HG02981 (cell line): ENCODE measurements around the gene FBN2.

Source experiments
- ATAC-seq: cut with Tn5 transposase; IDR thresholded peaks from one replicate; pipeline ENCODE4 v1.9.1; 2021; ENCODE audit warnings: mild to moderate bottlenecking, moderate library complexity; ENCODE audit not compliant: unreplicated experiment

Gene FBN2

DNA sequence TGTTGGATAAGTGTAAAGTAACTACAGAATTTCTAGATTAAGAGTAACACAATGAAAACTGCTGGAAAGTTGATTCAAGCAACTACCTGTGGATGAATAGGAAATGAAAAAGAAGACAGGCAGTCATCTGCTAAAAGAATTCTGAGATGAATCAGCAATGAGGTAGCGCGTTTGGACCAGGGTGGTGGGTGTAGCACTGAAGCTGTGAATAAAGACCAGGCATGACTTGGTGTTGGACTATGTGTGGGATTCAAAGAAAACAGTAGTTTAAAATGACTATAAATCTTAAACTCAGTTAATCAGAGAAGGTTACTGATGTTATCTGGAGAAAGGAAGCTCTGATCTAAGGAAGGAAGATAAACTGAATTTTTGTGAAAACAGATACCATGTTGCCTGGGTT is 159.8 kb downstream of the FBN2 start:
- no peak for ATAC-seq

- no peak for ATAC-seq
Observed at GRCh38 chr5:128376577-128376976, 161.5 kb downstream of the FBN2 start.

DNA sequence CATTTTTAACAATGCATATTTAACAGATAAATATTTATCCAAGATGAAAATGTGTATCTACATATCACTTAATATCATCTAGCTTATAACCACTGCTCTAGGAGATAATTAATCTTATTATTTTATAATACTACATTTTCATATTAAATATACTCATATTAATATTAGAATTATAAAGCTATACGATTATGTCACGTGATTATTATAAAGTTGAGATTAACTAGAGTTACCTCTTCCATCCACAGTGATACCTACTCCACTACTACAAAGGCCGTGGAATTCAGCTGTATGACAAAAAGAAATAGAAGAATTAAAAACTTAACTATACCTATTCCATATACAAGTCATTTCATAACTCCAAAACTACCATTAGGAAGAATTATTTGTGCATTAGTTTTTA is 171.9 kb downstream of the FBN2 start:
- ATAC-seq, result no peak

- ATAC-seq, result no peak
Observed at GRCh38 chr5:128362370-128362769, 175.7 kb downstream of the FBN2 start.

DNA sequence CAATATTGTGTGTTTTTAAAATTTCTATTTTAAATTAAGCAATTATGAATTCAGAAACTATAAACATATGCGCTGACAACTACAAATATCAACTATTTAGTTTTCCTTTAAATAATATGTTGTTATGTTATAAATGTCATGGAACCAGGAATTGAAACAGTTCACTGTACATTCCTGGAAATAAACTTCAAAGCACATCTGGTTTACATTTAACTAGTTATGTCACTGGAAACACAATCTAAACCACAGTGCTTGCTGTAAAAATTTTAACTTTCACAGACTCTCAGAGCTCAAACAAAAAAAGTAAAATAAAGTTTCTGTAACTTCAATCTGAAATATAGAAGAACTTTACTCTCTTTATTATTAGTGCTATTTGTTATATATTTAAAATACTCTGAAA is 179.2 kb downstream of the FBN2 start:
- ATAC-seq, result no peak

GRCh38 chr5:128357226-128357625 is 180.8 kb downstream of the FBN2 start:
- ATAC-seq, result no peak

GRCh38 chr5:128355961-128356360 is 182.1 kb downstream of the FBN2 start:
- ATAC-seq, result no peak

- no peak for ATAC-seq
Observed at GRCh38 chr5:128353441-128354107, 184.5 kb downstream of the FBN2 start.

- ATAC-seq, result no peak
Observed at GRCh38 chr5:128350705-128351104, 187.3 kb downstream of the FBN2 start.

- no peak for ATAC-seq
Observed at GRCh38 chr5:128349044-128349858, 188.8 kb downstream of the FBN2 start.

DNA sequence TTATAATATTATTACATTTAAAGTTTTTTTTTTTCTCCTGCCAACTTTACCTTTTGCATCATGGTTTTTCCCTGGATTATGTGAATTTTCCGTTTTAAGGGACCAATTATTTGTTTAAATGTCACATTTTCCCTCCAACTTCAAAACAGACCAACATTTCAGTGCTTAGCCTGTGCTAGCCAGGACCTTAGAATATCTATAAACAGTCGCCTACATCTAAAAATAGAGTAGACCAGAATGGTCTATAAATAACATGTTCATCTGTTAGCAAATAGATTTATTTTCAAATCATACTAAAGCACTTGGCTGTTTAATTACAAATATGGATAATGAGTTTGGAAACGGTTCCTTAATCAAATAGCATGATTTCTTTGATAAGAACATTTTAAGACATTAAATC is 192.0 kb downstream of the FBN2 start:
- no peak for ATAC-seq

DNA sequence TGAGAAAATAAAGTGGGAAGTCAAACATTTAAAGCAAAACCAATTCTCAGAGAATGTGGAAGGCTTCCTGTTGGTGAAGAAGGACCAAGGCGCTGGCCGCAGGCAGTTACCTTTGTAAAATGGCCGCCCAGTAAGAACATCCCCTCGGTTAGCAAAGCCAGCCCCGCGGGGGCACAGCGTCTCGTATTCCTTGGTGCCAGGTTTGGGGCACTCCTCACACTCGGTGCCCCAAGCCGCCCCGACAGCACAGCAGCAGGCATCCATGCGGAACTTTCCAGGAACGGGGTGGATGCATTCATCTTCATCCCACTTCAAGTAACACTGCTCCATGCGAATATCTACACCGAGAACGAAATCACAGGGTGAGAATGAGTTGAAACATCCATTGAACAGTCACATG is 192.8 kb downstream of the FBN2 start:
- no peak for ATAC-seq

DNA sequence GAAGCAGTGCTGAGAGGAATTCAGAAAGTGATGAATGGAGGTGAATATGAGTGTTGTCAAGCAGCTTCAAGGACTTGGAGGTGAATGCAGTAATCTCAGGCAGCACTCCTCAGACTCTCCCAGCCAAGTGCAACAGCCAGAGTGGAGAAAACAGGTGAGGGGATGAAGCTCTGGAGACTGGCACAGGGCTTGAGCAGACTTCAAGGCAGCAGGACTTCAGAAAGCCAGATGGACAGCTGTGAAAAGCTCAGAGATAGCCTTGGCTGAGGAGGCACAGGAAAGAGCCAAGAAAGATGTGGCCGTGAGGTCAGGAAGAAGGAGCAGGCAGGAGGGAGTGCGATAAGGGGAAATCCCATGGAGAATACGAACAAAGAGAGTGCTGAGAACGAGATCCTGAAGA is 194.9 kb downstream of the FBN2 start:
- ATAC-seq, result no peak

- no peak for ATAC-seq
Observed at GRCh38 chr5:128341056-128341455, 197.0 kb downstream of the FBN2 start.

GRCh38 chr5:128340648-128341047 is 197.4 kb downstream of the FBN2 start:
- no peak for ATAC-seq

DNA sequence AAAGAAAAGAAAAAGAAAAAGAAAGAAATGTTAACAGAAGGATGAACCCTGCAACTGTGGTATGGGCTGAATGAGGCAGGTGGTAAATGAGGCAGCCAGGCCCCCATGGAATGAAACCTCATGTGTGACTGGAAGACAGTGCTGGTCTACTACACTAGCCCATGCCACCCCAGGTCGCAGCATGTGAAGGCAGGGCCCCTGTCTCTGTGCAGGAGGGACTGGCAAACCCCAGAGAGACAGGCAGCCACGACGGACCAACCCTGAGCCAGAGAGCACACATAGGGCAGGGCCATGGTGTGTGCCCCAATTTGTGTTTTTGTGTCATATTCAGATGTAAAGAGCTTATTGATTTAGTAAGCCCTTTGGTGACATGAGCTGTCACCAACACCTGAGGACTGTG is 198.5 kb downstream of the FBN2 start:
- ATAC-seq, result no peak

GRCh38 chr5:128338649-128339048 is 199.4 kb downstream of the FBN2 start:
- ATAC-seq, result no peak

DNA sequence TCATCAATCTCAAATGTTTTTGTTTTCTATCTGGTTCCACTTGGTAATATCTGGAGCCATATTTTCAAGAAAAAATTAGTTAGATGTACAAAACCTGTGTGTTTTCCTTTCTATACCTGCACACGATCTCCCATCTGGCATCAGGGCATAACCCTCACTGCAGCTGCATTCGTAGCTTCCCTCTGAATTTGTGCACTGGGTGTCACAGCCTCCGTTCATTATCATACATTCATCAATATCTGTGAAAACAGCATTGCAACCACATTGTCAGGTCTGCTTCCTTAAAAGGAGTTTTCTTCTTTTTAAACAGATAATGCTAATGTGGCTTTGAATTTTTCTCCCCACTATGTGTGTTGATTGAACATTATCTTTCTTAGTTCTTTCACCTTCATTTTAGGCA is 202.7 kb downstream of the FBN2 start:
- ATAC-seq, result no peak

DNA sequence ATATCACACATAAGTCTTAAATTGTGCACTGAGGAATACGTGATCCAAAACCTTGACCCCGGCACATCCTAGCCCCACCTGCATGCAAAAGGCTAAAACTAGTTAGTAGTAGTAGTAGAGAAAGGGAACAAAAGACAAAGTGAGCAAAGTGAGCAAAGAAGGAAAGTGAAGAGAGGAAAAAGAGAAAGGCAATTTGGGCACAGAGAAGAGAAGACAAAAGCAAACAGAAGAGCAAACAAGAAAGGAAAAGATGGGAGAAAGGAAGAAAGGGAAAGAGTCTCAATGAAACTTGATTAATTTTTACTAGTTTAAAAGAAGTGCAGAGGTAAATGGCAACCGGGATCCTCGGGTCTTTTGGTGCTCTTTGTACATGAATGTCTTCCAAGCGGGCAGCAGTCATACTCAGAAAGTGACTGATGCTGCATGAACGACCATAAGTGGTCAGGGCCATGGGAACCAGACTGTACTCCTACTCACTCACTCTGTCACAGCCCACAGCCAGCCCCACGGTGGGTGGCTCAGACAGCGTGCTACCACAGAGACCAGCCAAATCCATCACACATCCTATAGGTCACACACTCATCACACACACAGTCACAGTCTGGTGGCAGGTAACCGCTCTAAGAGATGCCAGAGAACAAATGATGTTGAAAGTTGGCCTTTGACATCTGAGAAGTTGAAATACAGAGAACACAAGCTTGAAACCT is 203.9 kb downstream of the FBN2 start:
- ATAC-seq, result no peak

- ATAC-seq, result no peak
Observed at GRCh38 chr5:128331261-128331660, 206.8 kb downstream of the FBN2 start.

GRCh38 chr5:128329386-128329939 is 208.6 kb downstream of the FBN2 start:
- ATAC-seq, result no peak

- no peak for ATAC-seq
Observed at GRCh38 chr5:128328446-128328845, 209.6 kb downstream of the FBN2 start.
